Medulla oblongata (tissue), 1 donor: ENCODE data around the gene SLC4A7.
"Not testable (repeated sequence)": the region's sequence is repeated elsewhere in the genome, so short reads cannot be mapped to it uniquely, and the experiment has no call there.

Experiments used
- DNase-seq: peaks from one replicate; pipeline ENCODE4 v3.0.0-alpha.2; 2015; ENCODE audit errors: extremely low spot score

SLC4A7 gene

DNA sequence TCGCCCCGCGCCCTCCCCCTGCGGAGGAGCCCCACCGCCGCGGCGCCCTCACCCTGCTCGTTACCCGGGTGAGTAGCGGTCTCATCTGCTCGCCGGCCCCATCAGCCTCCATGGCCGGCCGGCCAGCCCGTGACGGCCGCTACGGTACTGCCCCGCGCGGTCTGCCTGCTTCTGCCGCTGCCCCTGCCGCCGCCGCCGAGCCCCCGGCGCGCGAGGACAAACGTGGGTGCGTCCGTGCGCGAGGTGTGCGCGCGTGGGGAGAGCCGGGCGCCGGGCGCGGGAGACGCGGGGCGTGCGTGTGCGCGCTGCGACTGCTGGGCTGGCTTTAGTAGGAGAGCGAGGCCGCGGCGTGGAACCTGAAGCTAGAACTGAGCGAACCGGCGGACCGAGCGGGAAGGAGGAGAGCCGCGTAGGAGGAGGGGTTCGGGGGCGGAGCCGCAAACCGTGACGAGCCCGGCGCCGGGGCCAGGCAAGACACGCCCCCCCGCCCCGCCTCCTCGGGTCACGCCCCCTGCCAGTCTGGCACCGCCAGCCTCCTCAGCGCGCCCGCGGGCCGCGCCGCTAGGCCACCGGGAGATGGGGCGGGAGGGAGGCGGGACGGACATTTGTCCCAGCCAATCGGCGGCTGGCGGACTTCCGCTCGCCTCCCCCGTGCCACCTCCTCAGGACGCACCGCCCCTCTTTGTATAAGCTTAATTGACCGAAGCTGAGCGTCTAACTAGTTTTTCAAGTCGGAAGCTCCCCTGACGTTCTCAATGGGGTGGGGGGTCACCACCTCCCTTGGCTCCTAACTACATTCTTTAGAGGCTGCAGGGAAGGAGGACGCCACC lies at the start of gene SLC4A7:
TSS of gene SLC4A7 (minus strand) at position 370 of the 830 bp plus-strand sequence. CDS start at position 112, 258 bp downstream.
- DNase-seq = peak; percentile 98

DNA sequence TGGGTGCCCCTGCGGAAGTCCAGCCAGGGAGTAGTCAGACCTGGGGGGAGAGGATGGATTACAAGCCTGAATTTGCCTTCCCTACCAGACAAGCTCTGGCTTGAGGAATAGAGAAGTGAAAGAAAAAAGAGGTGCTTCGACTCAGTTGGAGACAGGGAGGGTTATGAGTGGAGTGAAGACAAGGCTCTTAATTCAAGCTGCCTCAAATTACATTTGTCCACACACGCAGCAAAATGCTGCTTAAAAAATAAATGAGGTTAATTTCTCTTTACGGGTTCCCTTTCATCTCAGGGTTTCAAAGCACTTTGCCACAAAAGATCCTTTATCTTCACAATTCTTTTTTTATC lies 49.0 kb upstream of the SLC4A7 start:
- DNase-seq = peak; percentile 53

DNA sequence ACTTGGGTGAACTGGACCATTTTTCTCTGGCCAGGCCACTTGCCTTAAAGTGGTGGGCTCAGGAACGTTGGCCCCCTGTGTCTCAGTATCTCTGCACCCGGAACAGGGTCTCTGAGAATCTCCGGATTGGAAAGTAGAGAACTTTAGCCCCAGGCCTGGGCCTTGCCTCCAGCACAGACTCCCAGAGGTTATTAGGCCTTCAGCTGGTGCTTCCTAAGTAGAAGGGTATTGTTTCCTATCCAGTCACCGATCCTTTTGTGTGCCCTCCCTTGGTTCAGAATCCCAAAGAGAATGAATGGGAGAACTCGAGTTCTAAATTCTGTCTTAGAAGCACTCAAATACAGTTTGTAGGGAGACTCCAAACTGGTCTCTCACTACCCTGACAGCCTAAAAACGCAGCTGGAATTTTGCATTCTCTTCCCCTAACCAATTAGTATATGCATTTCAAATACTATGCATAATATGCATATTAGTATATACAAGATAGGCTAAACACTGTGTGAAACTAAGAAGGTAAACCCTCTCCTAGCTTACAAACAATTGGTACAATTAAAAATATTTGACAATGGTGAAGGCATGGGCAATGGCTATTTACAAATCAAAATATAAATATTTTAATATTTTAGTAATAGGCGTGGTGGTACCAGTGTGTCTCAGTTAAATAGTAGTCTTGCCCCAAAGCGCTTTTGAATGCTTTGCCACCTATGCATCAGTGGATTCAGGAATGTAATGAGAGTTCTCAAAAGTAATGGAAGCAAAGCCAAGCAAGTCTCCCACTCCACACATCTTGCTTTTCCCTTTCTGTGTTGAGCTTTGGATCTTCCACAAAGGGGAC lies 48.5 kb upstream of the SLC4A7 start:
- DNase-seq = no peak

GRCh38 chr3:27531193-27531751 lies 47.1 kb upstream of the SLC4A7 start:
- not testable (repeated sequence) for DNase-seq

GRCh38 chr3:27528791-27529190 lies 44.6 kb upstream of the SLC4A7 start:
- DNase-seq = peak; percentile 34

- DNase-seq = no peak
Measured at GRCh38 chr3:27526614-27527315, 42.6 kb upstream of the SLC4A7 start.

- DNase-seq = no peak
Measured at GRCh38 chr3:27521872-27522265, 37.7 kb upstream of the SLC4A7 start.

- no peak for DNase-seq
Measured at GRCh38 chr3:27521179-27521871, 37.1 kb upstream of the SLC4A7 start.

DNA sequence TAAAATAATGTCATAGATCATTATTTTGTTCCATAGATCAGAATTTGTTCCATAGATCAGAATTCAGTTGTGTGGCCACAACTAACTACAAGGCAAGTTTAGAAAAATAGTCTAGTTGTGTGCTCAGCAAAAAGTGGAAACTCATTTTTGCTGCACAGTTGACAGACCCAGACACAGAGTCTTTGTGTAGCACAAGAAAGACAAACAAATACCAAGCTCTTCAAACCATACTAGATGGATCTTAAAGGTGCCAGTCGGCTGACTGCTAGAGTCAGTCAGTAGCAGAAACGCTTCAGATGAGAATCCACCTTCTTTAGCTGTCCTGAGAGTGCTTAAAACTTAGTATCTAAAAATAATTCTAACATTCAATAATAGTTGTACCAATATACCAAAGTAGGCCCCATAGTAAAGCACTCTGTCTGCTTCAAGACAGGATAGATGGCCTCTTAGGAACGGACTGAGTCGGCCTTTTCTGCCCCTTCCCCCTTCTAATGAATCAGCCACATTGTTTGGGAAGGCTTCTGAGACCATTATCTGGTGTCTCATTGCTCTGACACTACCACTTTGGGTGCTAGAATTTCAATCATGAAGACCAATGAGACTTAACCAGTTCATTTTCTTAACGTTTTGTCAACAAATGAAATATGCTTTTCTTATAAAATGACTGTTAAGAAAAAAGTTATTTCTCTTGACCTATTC lies 27.7 kb upstream of the SLC4A7 start:
- no peak for DNase-seq

DNA sequence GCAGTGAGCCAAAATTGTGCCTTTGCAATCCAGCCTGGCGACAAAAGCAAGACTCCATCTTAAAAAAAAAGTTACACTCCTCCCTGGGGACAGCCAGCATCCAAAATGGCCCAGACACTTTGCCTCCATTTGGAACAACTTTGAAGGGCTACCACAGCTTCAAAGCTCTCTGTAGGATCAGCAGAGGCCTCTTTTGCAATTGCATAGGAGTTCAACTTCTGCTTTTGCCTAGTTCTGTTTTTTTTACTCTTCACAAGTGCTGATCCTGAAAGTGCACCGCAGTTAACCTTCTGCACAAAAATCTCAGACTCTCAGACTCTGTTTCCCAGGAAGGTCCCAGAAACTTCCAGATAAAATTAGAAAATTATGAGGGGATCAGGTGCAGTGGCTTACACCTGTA lies 25.2 kb upstream of the SLC4A7 start:
- peak; percentile 54 for DNase-seq

- DNase-seq = no peak
Measured at GRCh38 chr3:27508424-27508823, 24.2 kb upstream of the SLC4A7 start.

DNA sequence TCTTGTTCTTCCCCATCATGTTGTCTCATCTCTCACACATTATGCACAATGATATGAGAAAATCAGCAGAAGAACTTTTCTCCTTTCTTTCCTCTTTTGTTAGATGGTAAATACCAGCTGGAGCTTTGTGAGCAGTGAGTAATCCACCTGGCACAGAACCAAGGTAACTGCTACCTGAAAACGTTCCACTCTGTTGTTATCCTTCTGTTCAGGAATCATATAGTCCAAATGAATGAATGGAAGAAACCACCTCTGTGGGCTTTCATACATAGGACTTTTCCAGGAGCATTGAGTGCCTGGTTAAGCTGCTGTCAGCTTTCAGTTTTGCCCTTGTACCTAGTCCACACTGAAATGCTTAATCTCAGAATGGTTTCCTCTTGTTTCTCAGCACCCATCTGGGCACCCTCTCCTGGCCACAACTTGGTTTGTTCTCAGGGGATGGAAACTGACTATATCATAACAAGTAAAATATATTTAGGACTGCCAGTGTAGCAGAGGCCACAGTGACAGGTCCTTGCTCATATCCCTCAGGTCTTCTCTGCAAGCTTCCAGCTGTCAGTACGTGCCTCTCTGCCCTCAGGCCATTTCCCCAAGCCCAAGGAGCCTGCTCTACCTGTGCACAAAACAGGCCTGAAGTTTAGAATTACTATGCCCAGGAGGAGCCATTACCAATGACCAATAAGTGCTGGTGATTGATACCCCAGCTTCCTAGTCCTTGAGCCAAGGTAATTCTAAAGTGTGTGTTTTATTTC lies 23.5 kb upstream of the SLC4A7 start:
- DNase-seq = no peak

DNA sequence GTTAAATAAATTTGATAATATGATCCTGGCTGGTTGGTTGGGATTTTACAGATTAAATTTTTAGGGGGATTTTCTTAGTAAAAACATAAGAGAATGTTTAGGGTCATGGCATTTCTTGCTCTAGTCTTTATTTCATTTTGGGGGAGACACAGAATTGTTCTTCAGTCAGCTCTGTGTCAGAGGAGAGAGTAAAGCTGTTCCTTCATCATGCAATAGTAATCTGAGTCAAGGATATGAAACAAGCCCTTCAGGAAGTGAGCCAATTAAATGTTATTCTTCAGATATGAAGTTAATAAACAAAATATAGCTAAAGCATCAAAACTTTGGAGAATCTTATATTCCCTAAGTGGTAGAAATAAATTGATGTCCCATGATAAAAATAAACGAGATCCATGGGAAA lies 22.9 kb upstream of the SLC4A7 start:
- DNase-seq = no peak

DNA sequence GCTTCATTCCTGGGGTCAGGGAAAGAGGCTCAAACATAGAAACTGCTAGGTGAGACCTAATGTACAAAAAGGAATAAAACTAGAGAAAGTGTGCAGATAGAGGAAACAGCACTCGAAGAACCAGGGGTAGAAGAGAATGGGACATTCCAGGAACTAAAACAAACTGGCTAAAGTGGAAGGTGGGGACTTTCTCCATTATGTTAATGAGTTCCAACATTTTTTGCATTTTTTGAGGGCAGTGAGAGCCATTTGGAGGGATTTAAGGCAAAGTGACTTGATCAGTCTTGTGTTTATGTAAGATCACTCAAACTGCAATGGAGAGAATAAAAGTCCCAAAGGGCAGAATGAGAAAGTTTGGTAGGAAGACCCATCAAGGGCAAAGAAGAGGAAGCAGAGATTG lies 20.6 kb upstream of the SLC4A7 start:
- no peak for DNase-seq

- no peak for DNase-seq
Measured at GRCh38 chr3:27503526-27503925, 19.3 kb upstream of the SLC4A7 start.

GRCh38 chr3:27501759-27502158 lies 17.6 kb upstream of the SLC4A7 start:
- no peak for DNase-seq

- no peak for DNase-seq
Measured at GRCh38 chr3:27500986-27501385, 16.8 kb upstream of the SLC4A7 start.

- DNase-seq = no peak
Measured at GRCh38 chr3:27500035-27500434, 15.9 kb upstream of the SLC4A7 start.

- no peak for DNase-seq
Measured at GRCh38 chr3:27494784-27495183, 10.6 kb upstream of the SLC4A7 start.

- no peak for DNase-seq
Measured at GRCh38 chr3:27488821-27489220, 4.6 kb upstream of the SLC4A7 start.
